Measurements from ENCODE around the gene MGMT. TPM values are rescaled to one million over a fixed set of nuclear protein-coding genes. Genes with fewer than 3 reads are reported as not detected.

MGMT gene
- total and polyA plus RNA-seq, 2 donors (not counting 3 experiments of a cell fraction or from before 2014, with no cell fraction given) = 15.0 to 15.2 TPM

DNA sequence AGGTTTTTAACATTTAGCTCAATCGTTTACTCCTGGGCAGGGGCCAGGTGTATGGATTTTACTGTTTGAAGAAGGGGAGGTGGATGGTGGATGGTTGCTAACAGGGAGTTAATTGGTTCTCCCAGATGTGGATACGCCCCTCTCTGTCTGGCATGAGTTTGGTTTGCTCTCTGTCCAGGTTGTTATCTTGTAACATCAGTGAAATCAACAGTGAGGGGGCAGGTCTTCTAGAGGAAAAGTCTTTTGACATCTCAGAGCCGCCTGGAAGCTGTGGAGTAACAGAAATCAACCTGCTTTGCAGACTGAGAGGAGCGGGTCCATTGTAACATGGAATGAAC lies 243.4 kb downstream of the MGMT start:
- Histone ChIP-seq H2AFZ (ENCODE audit: low read depth, low read length) (no peak overlapping the region), H3K4me3 (replicated peaks in 1 of 3; ENCODE audit: insufficient read depth in 1 of 3, low read depth in 1 of 3, low read length in 3 of 3) (no peak overlapping the region), H3K79me2 (ENCODE audit: control insufficient read depth, insufficient read depth, low read length) (no peaks in the 10 kb centered on the region), H3K36me3 (ENCODE audit: control insufficient read depth in 2 of 2, extremely low read depth in 1 of 2, insufficient read depth in 2 of 2, low read length in 2 of 2) (no peaks in the 10 kb centered on the region), H4K20me1 (replicated peaks; ENCODE audit: control insufficient read depth, extremely low read depth, insufficient read depth, low read length) (no peaks in the 10 kb centered on the region), H3K4me1 (ENCODE audit: control insufficient read depth, extremely low read depth, insufficient read depth, low read length) (no peaks in the 10 kb centered on the region), H3K9me3 (replicated peaks; ENCODE audit: control insufficient read depth, insufficient read depth, low read length) (no peaks in the 10 kb centered on the region), H3K27ac (ENCODE audit: insufficient read depth, low read depth, low read length) (no peak overlapping the region), H3K9me1 (replicated peaks; ENCODE audit: control insufficient read depth, extremely low read depth, insufficient read depth, low read length) (no peaks in the 10 kb centered on the region), H3K9ac (replicated peaks; ENCODE audit: extremely low read depth, insufficient read depth, low read length) (no peak overlapping the region), H3K27me3 (ENCODE audit: control insufficient read depth in 2 of 2, insufficient read depth in 2 of 2, low read length in 2 of 2) (no peaks in the 10 kb centered on the region), H3K4me2 (ENCODE audit: insufficient read depth, low read length) (no peak overlapping the region)
- POLR2A ChIA-PET = no interaction called here
- CTCF ChIA-PET = no interaction called here
- TF ChIP-seq JUN (IDR thresholded peaks at IDR 0.05; ENCODE audit: borderline replicate concordance, insufficient read depth, insufficient read length, low read depth) = no peak
- TF ChIP-seq GATA2 (IDR thresholded peaks at IDR 0.05; ENCODE audit: insufficient read depth, insufficient read length, low read depth, low read length) = no peak
- no peak for TF ChIP-seq MYC (IDR thresholded peaks at IDR 0.05; ENCODE audit: low read depth, low read length)
- no peak for TF ChIP-seq POLR2AphosphoS5 (IDR thresholded peaks at IDR 0.05; ENCODE audit: insufficient read depth, low read depth, low read length)
- no peak for TF ChIP-seq FOS (IDR thresholded peaks at IDR 0.05; ENCODE audit: borderline replicate concordance, insufficient read depth, low read length)
- no peak for TF ChIP-seq POLR2A (IDR thresholded peaks at IDR 0.05; ENCODE audit: low read depth, low read length)
- no peak for TF ChIP-seq EZH2 (IDR thresholded peaks at IDR 0.05; ENCODE audit: borderline replicate concordance, low read depth, low read length, severe bottlenecking)
- TF ChIP-seq, protein P1, sequence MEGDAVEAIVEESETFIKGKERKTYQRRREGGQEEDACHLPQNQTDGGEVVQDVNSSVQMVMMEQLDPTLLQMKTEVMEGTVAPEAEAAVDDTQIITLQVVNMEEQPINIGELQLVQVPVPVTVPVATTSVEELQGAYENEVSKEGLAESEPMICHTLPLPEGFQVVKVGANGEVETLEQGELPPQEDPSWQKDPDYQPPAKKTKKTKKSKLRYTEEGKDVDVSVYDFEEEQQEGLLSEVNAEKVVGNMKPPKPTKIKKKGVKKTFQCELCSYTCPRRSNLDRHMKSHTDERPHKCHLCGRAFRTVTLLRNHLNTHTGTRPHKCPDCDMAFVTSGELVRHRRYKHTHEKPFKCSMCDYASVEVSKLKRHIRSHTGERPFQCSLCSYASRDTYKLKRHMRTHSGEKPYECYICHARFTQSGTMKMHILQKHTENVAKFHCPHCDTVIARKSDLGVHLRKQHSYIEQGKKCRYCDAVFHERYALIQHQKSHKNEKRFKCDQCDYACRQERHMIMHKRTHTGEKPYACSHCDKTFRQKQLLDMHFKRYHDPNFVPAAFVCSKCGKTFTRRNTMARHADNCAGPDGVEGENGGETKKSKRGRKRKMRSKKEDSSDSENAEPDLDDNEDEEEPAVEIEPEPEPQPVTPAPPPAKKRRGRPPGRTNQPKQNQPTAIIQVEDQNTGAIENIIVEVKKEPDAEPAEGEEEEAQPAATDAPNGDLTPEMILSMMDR (IDR thresholded peaks at IDR 0.05; ENCODE audit: extremely low read depth in 1 of 2, insufficient read depth in 1 of 2, low read depth in 1 of 2, low read length in 2 of 2) = no peak
- TF ChIP-seq, protein P2, sequence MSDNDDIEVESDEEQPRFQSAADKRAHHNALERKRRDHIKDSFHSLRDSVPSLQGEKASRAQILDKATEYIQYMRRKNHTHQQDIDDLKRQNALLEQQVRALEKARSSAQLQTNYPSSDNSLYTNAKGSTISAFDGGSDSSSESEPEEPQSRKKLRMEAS (IDR thresholded peaks at IDR 0.05; ENCODE audit: insufficient read depth, insufficient read length) = no peak
- intact Hi-C loops (cut with micrococcal nuclease) = no loop called here
- DNase-seq (ENCODE audit: low read depth, low spot score) (no peak), FAIRE-seq (no peak)
- dilution Hi-C loops (cut with MboI; ENCODE audit: extremely low pct_ligation_motif_present, low sequenced_read_pairs) = no loop called here
- no TSS peak for BruUV-seq (replicated peaks)
